Middle frontal gyrus (tissue), 1 donor: ENCODE data around the gene C3.

Experiments used
- DNase-seq: peaks from one replicate; pipeline ENCODE4 v3.0.0-alpha.2; 2015; ENCODE audit warnings: low spot score; ENCODE audit errors: extremely low spot score

C3 gene

DNA sequence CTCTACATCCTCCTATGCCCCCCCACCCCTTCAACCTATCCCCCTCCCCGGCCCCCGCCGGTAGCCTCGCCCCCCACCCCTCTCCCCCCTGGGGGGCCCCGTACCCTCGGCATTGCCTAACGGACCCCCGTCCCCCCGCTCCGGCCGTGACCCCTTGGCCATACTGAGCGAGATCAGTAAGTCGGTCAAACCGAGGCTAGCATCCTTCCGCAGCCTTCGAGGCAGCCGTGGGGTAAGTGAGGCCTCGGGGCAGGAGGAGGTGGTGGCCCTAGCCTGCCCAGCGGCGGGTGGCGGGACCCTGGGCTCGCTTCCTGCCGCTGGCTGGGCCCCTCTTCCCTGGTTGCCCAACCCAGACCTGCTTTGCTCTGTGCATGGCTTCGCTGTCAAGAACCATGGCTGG, 25.5 kb upstream of the C3 start:
- DNase-seq, result no peak

DNA sequence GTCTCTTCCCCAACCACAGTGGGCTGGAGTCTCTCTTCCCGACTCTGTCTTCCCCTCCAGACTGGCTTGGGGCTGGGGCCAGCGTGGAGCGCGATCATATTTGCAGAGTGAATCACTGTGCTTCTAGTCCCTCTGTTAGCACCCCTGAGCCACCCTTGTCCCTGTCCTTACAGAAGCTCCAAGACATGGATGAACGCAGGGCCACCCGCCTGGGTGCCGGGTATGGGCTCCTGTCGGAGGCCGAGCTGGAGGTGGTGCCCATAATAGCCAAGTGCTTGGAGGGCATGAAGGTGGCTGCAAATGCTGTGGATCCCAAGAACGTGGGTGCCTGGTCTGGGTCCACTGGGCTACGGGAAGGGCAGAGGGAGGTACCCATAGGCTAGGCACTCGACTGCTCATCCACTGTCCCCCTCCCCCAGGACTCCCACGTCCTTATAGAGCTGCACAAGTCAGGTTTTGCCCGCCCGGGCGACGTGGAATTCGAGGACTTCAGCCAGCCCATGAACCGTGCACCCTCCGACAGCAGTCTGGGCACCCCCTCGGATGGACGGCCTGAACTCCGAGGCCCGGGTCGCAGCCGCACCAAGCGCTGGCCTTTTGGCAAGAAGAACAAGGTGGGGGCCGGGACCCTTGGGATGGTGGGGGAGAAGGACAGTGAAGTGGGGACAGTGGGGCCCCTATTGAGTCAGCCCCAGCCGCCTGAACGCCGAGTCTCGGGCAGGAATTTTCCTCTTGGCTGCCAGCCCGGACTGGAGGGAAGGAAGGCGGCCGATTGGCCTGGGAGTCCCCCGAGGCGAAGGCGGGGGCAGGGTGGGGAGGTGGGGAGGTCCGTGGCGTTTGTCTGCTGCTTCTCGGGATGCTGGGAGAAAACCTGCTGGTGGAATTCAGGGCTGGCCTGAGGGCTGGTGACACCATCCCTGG, 24.2 kb upstream of the C3 start:
- no peak for DNase-seq

DNA sequence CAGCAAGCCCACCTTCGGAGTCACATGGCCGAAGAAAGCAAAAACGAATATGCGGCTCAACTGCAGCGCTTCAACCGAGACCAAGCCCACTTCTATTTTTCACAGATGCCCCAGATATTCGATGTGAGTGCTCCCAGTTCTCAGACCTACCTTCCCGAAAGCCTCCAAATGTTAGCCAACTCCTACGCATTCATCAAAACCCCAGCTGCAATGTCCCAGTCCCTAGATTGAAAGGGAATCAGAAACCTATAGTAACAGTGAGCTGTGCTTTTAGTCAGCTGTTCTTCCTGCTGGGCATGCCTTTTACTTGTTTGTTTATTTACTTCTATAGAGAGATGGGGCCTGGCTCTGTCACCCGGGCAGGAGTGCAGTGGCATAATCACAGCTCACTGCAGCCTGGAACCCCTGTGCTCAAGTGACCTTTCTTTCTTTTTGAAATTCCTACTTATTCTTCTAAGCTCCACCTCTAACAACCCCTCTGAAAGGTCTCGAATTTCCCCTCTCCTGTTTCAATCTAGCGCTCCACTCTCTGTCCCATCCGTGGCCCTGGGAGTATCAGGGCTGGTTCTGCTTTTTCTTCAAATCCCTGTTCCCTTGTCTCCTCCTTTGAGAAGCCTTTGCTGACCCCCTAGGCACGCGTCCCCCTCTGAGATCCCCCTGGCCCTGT, 23.4 kb upstream of the C3 start:
- no peak for DNase-seq

GRCh38 chr19:6743066-6743465, 22.6 kb upstream of the C3 start:
- no peak for DNase-seq

DNA sequence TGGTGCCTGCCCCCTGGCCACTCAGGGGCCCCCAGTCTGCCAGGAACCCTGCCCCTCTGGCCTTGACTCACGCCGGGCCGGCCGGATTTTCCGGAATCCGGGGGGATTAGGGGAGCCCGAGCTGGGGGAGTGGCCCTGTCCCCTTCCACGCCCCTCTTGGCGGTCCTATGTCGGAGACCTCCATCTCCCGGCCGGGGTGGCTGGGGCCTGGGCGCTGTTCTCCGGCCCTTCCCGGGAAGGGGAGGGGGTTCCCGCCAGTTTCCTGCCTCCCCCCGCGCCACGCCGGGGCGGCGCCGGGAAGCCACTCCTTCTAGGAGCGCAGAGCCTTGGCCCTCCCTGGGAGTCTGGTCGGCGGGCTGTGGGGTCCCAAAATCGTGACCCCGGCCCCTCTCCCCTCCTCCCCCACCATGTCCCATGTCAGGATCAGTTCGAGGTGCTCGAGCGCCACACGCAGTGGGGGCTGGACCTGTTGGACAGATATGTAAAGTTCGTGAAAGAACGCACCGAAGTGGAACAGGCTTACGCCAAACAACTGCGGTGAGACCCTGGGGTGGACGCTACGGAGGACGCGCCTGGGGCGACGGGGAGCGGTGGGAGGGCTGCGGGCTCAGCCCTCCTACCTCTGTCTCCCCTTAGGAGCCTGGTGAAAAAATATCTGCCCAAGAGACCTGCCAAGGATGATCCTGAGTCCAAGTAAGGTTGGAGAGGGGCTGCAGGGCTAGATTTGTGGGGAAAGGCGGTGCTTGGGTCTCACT, 20.3 kb upstream of the C3 start:
- DNase-seq, result no peak

DNA sequence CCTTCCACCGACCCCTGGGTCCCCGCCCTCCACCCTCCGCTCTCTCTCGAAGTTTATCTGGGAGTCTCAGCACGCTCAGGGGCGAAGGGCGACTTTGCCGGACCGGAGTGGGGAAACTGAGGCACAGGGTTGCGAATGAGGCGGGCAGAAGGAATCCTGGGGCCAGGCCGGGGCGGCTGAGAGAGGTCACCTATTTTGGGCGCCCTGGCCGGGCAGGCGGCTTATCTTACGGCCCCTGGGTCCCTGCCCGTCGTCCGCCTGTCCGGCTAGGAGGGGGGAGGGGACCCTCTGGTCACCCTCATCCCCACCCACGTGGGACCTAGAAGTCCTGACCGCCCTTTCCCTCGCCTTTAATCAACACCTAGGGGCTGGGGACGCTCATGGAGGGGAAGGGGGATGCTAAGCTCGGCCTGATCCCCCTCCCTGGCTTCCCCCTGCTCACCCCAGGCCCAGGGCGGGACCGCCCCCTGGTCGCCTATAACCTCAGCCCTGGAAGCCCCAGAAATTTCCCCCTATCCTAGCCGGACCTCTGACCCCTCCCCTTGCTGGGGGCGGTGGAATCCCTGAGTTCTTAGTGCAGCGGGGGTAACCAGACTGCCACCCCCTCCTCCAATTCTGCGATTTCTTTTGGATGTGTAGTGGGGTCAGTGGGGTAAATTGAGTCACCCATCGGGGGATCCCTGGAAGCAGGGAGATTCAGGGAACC, 19.6 kb upstream of the C3 start:
- DNase-seq, result no peak

GRCh38 chr19:6739390-6739882, 19.0 kb upstream of the C3 start, which contains the start of gene TRIP10:
Gene TRIP10, plus strand, starts transcription at chr19:6739680. Its CDS starts 82 bp downstream, at chr19:6739762.
- DNase-seq, result peak; percentile 59

- DNase-seq, result no peak
Observed at GRCh38 chr19:6738787-6739389, 18.4 kb upstream of the C3 start.

DNA sequence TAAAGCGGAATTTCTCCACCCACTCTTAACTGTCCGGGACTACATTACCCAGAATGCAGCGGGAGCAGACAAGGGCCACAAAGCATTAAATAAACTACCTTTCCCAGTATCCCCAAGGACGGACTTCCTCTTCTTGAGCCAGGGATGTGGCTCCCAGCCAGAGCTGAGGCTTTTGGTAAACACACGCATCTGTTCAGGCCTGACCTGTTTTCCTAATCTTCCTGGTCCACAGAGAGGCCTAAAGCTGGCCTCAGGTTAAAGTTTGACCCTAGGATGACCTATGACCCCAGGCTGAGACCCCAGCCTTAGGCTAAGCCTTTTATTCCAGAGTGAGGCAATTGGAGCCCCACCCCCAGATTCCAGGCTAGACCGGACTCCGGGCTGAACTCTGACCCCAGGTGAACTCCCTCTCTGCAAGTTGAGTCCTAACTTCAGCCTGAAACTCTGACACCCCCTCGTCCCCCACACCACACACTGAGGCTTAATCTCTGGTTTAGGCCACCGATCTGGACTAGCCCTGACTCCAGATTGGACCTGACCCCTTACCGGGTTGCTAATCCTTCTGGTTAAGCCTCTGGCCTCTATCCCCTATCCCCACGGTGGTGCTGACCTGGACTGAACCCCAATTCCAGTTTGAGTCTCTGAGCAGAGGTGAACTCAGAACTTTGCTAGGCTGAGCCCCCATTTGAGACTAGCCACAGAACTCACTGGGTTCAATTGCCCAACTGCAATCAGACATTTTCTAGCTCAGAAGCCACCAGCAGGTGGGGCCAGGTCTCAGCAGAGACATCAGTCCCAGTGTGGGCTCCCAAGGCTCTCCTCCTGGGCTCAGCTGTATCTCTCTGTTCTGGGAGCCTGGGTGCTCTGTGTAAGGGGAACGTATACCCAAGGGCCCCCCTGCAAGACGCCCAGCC, 17.7 kb upstream of the C3 start:
- peak; percentile 58 for DNase-seq

DNA sequence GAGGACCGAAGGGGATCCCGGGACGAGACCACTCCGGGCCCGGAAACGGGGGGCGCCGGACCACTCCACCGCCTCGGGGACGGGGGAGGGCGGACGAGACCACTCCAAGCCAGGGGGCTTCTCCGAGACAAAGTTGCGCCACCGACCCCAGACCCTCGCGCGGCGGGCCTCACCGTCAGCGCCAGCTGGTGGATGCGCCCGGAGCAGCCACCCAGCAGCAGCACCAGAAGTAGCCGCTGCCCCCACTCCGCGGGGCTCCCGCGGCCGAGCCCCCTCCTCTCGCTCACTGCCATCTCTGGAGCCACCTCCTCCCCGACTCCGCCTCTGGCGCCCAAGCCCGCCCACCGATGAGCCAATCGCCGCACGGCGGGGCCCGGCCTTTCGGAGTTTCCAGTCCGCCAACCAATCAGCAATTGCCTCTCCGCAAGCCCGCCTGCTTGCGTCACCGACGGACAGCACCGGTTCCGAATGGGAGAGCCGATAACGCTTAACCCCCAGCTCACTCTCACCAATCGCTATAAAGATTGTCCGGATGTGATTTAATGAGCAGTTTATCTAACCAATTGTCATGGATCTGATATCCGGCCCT, 16.9 kb upstream of the C3 start, which contains the start of gene GPR108:
GPR108 (minus strand) TSS at position 297 of the 589 bp plus-strand sequence; CDS start at position 293, 4 bp downstream.
- DNase-seq, result peak; percentile 100

DNA sequence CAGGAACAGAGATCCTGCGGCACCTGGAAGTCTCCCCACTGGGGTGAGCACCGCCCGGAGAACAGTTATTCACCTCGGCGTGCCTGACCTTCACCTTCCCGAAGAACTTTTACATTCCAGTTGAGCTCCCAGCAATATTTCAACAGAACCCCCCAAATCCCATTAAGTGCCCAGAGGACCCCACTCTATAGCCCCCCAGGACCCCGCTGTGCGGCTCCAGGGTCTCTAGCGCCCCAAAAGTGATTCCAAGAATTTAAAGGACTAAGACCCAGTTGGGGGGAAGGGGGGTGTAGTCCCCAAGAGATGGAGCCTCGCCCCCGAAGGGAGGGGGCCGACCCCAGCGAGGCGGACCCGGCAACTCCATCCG, 16.4 kb upstream of the C3 start:
- no peak for DNase-seq

DNA sequence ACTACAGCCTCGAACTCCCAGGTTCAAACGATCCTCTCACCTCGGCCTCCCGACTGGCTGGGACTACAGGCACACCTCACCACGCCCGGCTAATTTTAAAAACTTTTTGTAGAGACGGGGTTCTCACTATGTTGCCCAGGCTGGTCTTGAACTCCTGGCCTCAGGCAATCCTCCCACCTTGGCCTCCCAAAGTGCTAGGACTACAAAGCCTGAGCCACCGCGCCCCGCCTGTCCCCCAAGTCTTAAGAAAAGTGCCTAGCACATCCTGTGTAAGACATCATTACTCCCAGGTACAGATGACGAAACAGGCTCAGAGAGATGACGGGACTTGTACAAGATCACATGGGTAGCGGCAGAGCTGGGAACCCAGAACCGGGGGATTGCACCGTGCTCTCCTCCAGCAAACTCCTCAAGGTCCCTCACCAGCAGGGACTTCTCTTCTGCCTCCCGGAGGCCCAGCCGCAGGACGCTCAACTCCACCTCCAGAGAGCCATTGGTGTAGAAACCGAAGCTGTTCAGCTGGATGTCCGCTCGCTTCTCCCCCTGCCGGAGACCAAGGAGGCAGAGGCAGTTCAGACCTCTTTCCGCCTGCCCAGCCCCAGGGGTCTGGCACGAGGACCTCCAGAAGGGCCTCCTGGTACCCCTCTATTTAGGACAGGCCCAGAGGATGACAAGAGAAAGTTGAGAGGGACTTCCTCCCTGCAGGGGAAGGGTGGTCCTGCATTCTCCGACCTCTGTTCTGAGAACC, 15.9 kb upstream of the C3 start:
- DNase-seq, result peak; percentile 22

DNA sequence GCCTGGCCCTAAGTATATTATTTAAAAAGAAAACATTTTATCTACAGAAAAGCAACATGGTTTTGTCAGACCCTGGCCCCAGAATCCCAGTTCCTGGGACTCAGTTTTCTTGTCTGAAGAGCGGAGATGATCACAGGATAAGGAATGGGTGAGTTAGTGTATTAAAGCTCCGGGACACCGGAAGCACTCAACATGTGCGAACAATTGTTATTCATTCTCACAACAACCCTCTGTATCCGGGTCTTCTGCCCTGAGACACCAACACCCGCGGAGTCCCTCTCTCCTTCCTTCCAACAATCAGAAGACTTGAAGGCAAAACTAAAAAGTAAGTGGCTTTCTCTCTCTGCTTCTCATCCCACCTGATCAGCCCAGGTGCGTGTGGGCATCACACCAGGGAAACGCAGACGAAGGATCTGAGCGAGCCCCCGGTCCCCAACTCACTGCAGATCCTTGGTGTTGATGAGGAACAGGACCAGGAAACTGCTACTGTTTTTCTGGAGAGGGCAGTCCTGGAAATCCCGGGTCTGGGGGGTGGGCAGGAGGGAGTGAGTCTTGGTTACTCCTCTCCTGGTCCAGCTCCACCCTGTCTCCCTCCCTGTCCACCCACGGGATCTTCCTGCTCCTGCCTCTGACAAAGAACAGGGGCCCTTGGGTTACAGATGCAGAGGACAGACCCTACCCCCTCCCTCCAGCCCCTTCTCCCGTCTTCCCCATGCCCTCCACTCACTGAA, 14.9 kb upstream of the C3 start:
- DNase-seq, result no peak

DNA sequence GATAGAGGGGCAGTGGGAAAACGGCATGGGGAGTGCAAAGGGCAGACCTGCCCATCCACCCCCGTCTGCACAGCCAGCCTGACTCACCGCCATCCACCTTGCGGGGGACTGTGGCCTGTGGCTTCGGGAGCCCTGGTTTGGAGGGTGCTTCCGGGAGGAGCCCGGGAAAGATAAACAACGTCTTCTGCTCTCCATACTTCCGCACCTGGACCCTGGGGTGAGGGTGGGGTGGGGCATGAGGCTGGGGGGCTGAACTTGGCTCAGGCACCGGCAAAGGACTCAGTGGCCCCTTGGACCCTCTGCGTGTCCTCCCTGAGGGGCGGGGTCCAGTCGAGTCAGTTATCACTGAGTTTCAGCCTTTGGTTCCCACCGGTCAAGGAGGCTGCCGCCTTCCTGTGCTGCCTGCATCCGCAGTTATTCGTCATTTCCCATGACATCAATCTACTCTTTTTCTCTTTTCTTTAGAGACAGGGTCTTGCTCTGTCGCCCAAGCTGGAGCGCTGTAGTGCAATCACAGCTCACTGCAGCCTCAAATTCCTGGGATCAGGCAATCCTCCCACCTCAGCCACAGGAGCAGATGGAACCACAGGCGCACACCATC, 13.7 kb upstream of the C3 start:
- DNase-seq, result no peak

DNA sequence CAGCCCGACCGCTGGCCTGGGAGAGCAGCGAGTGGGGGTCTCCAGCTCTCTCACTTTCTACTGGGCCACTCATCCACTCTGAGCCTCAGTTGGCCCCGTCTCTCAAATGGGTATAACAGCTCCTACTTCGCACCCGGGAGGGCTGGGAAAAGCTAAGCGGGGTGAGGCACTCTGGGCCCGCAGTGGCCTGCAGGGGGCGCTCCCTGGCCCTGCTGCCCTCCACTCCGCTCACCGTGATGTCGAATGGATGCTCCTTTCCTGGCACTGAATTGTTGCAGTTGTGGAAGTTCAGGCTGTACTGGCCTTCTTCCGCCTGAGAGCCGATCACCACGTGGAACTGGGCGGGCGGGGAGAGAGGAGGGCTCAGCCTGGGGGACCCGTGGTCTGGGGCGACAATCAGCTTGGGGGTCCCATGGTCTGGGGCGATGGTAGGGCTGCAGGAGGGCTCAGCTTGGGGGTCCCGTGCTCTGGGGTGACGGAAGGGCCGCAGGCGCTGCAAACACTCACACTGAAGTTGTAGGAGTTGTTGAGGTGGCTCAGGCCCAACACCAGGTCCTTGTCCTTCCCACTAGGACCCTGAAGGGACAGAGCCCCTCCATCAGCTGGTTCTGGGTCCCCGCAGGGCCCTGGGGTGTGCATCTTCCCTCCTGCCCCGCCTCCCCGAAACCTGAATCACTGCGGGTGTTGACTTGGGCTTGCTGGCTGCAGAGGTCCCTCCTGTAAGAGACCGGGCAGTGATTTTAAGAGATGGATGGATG, 13.1 kb upstream of the C3 start:
- no peak for DNase-seq

- DNase-seq, result no peak
Observed at GRCh38 chr19:6732803-6733337, 12.4 kb upstream of the C3 start.
